Measurements from ENCODE around the gene NELFB. TPM values are rescaled to one million over a fixed set of nuclear protein-coding genes. Genes with fewer than 3 reads are reported as not detected.

NELFB gene
- total RNA-seq, 1 donor: 43.7 TPM

DNA sequence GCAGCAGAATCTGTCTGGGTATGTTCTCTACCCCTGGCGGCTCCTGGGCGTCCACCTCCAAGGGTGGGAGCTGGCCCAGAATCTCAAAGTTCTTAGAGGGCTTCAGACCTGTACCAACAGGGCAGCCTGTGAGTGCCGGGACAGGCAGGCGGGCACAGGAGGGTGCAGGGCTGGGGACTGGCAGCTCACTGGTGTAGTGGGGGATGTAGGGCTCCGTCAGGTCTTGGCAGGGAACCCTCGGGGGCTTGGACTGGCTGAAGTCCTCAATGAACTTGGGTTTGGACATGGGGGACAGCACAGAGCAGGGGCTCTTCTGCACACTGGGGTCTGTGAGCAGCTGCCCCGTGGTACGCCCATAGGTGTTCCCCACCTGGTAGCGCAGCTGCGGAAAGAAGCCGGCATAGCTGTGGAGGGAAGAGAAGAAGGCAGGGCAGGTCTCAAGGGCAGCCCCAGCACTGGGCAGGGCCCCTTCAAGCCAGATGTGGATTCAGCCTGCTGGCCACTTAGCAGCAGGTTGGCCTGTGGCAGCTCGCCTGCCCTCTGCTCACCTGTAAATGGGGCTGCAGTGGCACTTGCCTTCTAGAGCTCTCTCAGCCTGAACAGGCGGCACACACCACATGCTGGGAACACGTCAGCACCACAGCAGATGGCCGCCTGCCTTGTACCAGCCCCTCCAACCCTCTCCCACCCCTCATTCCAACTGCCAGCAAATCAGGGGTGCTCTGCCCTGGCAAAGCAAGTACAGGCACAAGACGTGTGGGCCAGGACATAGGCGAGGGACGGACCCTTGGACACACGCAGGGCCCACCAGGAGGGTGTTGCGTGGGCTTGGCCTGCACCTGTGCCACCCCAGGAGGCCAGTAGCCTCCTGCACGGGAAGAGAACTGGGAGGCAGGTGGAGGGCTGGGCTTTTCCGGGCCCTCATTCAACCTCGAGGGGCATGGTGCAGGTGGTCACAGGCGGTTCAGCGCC, 9.4 kb upstream of the NELFB start:
- TF ChIP-seq, protein P1, sequence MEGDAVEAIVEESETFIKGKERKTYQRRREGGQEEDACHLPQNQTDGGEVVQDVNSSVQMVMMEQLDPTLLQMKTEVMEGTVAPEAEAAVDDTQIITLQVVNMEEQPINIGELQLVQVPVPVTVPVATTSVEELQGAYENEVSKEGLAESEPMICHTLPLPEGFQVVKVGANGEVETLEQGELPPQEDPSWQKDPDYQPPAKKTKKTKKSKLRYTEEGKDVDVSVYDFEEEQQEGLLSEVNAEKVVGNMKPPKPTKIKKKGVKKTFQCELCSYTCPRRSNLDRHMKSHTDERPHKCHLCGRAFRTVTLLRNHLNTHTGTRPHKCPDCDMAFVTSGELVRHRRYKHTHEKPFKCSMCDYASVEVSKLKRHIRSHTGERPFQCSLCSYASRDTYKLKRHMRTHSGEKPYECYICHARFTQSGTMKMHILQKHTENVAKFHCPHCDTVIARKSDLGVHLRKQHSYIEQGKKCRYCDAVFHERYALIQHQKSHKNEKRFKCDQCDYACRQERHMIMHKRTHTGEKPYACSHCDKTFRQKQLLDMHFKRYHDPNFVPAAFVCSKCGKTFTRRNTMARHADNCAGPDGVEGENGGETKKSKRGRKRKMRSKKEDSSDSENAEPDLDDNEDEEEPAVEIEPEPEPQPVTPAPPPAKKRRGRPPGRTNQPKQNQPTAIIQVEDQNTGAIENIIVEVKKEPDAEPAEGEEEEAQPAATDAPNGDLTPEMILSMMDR (IDR thresholded peaks at IDR 0.05; ENCODE audit: insufficient read depth, low read length): no peak
- no peak overlapping the region for H3K4me3 ChIP-seq (ENCODE audit: low read depth, low read length)
- DNase-seq (ENCODE audit: low read depth): no peak

DNA sequence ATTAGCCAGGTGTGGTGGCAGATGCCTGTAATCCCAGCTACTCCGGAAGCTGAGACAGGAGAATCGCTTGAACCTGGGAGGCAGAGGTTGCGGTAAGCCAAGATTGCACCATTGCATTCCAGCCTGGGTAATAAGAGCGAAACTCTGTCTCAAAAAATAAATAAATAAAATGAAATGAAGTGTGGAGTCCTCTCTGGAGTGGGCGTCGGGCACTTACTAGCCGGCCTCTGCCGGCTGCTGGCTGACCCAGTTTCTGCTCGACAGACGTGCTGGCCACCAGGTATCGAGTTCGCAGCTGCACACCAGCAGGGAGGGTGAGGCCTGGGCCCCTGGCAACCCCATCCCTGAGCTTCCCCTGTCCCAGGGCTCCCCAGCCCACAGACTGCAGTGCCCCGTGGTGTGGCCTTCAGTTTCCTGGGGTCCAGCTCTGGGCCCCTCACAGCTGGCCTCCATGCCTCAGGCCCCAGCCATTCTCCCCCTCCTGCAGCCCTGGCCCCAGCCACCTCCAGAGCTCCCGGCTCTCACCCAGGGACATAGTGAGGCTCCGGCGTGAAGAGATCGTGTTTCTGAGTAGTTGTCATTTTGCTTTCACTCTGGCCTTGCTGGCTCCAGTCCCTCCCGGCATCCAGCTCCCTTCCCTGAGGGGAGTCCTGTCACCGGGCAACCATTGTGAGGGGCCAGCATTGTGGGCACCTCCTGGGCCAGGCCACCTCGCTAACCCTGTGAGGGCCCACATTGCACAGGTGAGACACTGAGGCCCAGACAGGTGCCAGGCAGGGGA, 7.8 kb upstream of the NELFB start:
- TF ChIP-seq, protein P1 (IDR thresholded peaks at IDR 0.05; ENCODE audit: insufficient read depth, low read length): no peak
- DNase-seq (ENCODE audit: low read depth): no peak

DNA sequence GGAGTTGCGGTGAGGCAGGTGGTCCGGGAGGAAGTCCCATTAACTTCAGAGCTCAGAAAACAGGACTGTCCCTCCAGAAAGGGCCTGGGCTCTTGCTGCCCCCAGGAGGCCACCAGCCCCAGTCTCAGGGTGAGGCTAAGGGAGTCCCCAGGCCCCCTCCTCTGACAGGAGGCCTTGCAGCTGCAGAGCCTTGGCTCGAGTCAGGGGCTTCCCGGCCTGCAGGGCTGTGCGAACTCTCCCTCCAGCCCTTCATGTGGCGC, 7.3 kb upstream of the NELFB start:
- no peak for DNase-seq (ENCODE audit: low read depth)
- H3K4me3 ChIP-seq (ENCODE audit: low read depth, low read length): no peak overlapping the region
- TF ChIP-seq, protein P1 (IDR thresholded peaks at IDR 0.05; ENCODE audit: insufficient read depth, low read length): no peak

More for the DNA sequence above, 7.8 kb upstream of the NELFB start:
- no peak overlapping the region for H3K4me3 ChIP-seq (ENCODE audit: low read depth, low read length)

DNA sequence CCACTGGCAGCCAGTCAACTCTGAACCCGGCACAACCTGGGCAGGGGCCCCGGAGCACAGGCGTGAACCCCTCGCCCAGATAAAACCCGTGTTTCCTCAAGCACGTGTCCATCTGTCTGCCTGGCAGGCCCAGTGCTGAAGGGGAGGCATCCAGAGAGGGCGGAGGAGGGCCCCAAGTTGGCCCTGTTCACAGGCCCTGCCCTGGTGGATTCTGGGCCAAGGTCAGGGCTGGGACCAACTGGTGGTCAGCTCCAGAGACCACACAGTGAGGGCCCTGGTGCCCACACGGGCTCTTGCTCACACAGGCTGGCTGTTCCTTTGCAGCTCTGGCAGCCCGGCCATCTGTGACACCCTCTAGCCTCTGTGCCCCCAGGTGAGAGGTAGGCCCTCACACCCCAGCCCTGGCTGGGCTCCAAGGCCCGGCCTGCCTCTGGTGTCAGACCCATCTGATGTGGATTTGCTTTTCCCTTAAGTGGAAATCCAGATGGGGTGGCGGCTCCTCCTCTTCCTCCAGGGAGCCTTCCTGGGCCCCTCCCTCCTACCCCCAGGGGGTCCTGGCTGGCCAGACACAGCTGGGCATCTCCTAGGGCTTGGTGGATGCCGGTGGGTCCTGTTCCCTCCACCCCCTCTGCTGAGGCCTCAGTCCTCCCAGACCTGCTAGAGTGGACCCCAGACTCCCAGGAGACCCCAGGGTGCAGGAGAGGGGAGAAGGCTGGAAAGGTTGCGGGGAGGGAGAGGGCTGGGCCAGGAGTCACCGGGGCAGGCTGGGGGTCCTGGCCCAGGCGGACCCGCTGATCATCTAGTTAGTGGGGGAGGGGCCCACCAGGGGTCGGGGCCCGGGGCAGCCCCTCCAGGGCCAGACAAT, 4.6 kb upstream of the NELFB start:
- no peak for DNase-seq (ENCODE audit: low read depth)
- H3K4me3 ChIP-seq (ENCODE audit: low read depth, low read length): no peak overlapping the region
- TF ChIP-seq, protein P1 (IDR thresholded peaks at IDR 0.05; ENCODE audit: insufficient read depth, low read length): no peak

DNA sequence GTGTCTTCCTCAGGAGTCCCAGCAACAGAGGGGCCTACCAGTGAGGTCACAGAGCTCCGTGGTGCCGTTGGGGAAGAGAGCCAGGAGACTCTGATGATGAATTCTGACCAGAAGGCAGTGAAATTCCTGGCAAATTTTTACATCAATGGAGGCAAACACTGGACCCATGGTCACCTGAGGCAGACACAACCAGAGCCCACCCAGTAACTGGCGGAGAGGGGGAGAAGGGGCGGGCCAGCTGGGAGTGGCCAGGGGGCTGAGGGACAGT, 4.0 kb upstream of the NELFB start, which contains the start of gene STPG3:
Gene STPG3 (plus strand): TSS at position 93 of the 268 bp plus-strand sequence. CDS start 1 bp downstream, at position 94.
- DNase-seq (ENCODE audit: low read depth): no peak
- no peak within 1 kb of the TSS for H3K4me3 ChIP-seq (ENCODE audit: low read depth, low read length)
- TF ChIP-seq, protein P1 (IDR thresholded peaks at IDR 0.05; ENCODE audit: insufficient read depth, low read length): no peak

DNA sequence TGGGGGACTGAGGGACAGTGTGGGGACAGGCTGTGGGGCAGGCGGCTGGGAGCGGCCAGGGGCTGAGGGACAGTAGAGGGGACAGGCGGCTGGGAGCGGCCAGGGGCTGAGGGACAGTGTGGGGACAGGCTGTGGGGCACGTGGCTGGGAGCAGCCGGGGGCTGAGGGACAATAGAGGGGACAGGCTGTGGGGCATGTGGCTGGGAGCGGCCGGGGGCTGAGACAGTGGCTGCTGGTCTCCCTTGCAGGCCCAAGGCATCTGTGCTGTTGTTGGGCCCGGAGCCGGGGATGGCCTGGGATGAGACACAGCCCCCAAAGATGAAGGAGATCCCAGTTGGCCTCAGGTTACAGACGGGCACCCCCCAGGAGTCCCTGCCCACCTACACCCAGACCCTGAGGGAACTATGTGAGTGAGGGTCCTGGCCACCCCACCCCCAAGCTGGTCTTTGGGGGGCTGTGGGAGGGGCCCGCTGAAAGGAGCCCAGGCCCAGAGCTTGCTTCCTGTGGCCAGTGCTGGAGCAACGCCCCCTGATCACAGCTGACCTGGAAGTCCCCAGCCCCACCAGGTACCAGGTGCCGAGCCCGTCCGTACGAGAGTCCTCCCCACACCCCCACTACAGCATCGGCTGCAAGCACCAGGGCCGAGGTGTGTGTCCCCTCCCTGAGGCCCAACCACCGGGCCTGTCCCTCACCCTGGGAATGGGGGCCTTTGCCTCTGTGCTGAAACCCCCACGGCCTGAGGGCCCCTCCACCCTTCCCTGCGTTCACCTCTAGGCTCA, 3.4 kb upstream of the NELFB start:
- TF ChIP-seq, protein P1 (IDR thresholded peaks at IDR 0.05; ENCODE audit: insufficient read depth, low read length): no peak
- no peak overlapping the region for H3K4me3 ChIP-seq (ENCODE audit: low read depth, low read length)

More for the DNA sequence above, 3.4 kb upstream of the NELFB start:
- DNase-seq (ENCODE audit: low read depth): no peak
